Subcutaneous adipose tissue (tissue), 4 donors: ENCODE results near the gene EHD4. TPM values are rescaled to one million over a fixed set of nuclear protein-coding genes. Genes with fewer than 3 reads are reported as not detected.

Experiments
- CTCF ChIP-seq: fragments of 450-650 bp; IDR thresholded peaks from one replicate; pipeline ENCODE4 v1.5.1; 2016; ENCODE audit warnings: low read depth, mild to moderate bottlenecking, control low read depth, antibody characterized with exemption, moderate library complexity
- total RNA-seq, 4 donors: library from RNA; depleted of rRNA; stranded (reverse); fragments of >200 nt; gene quantifications; one replicate each; pipeline ENCODE4 v1.1.0, GENCODE V29; 2016

EHD4 gene
- total RNA-seq, 4 donors from 2014 or later = 24.8 to 43.2 (median 33.0) TPM

GRCh38 chr15:41856716-41857115, 115.6 kb downstream of the EHD4 start:
- no peak for TF ChIP-seq CTCF

DNA sequence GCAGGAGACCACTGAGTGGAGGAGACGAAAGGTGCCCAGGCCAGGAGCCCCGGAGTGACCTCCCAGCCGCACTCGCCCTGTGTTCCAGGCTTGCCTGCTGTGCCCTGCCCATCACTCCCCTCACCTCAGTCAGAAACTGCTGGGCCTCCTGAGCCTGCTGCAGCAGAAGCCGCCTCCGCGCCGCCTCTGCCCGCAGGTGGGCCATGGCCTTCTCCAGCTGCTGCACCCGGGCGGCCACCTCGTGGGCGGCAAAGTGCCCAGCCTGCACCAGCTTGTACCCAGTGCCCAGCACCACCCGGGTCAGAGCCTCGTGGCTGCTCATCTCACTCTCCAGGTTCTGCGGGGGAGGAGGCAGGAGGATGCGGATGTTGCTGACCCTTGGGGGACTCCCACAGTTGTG, 116.1 kb downstream of the EHD4 start:
- TF ChIP-seq CTCF = no peak

- no peak for TF ChIP-seq CTCF
Measured at GRCh38 chr15:41855261-41855961, 116.9 kb downstream of the EHD4 start.

DNA sequence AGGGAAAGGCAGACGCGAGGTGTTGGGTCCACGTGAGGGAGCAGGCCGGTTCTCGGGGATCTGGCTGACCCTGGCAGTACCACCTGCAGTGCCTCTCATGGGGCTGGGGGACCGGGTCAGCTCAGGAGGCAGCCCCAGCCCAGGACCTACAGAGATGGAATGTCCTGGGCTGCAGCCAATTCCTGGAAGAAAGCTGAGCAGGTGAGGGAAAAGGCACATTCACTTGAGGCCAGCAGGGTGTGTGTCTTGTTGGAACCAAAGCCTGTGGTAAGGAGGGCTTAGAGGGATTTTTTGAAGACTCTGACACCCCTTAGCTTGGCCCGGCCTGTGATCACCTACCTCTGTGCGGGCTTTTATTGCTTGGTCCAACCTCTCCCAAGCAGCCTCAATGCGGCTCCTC, 117.9 kb downstream of the EHD4 start:
- TF ChIP-seq CTCF = no peak

- no peak for TF ChIP-seq CTCF
Measured at GRCh38 chr15:41853831-41854230, 118.5 kb downstream of the EHD4 start.

DNA sequence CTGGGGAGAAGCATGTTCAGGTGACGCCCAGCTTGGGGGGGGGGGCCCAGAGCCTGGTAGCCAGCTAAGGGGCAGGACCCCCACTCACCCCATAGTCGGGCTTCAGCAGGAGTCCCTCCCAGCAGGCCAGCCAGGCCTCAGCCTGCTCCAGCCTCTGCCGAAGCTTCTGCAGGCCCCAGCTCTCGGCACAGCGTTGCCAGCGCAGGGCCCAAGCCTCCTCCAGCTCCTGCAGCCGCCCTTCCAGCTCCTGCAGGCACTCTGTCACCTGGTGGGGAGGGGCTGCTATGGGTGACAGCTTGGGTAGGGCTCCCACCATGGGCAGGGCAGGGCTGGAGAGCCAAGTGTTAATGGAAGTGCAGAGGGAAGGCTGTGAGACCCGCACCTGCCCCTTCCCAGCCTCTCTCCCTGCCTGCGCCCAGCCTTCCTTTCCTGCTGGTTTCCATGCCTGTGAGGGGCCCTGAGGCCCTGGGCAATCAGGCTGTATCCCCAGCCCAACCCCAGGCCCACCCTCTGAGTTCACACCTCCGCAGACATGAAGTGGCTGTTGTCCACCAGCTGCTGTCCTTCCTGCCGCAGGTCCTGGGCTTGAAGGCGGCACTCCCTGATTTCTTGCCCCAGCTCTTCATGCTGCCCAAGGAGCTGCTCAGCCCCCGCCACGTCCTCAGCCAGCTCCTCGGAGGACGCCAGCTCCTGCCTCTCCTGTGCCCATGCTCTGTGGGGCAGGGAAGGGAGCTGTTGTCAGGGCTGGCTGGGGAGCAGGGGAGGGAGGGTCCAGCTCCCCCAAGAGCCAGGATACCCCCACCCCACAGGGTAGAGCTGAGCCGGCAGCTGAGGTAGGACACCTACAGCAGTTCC, 119.4 kb downstream of the EHD4 start:
- TF ChIP-seq CTCF = no peak

DNA sequence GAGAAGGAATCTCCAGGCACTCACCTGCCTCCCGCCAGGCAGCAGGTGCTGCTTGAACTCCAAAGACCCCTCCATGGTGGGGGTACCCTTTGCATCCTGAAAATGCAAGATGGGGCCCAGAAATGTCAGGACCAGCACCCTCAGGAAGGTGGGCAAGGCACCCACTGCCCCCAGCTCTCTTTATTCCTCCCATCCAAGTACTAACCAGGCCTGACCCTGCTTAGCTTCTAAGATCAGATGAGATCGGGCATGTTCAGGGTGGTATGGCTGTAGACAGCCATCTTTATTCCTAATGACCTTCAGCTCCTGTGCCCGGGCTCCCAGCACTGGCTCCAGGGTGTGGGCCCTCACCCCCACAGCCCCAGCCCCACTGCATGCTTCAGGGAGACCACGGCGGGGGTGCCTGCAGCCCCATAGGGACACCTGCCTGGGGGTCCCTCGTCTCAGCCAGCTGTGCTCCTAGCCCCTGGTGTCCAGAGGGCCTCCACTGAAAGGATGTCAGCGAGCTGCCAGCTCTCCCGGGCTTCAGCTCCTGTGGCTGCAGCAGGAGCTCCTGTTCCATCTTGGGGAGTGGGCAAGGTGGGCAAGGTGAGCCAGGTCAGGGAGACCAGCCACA, 120.5 kb downstream of the EHD4 start:
- no peak for TF ChIP-seq CTCF
